Keratinocyte (primary cell): ENCODE measurements around the gene SHCBP1.

ENCODE experiments used
- CTCF ChIP-seq, 3 experiments: IDR thresholded peaks in 1 of 3; conservative IDR thresholded peaks in 1 of 3; optimal IDR thresholded peaks in 1 of 3; 2 replicates in 2 of 3; 3 replicates in 1 of 3; pipeline versions ENCODE3 to v1.5.1; 2011; ENCODE audit warnings: low read length in 3 of 3, mild to moderate bottlenecking in 3 of 3, moderate library complexity in 2 of 3, control low read depth in 1 of 3, inconsistent platforms in 1 of 3; ENCODE audit not compliant: insufficient read depth in 2 of 3; ENCODE audit errors: extremely low read depth in 1 of 3
- EZH2 ChIP-seq: IDR thresholded peaks from one replicate; pipeline ENCODE4 v1.6.1; 2012; ENCODE audit warnings: inconsistent platforms, mild to moderate bottlenecking, low read length, moderate library complexity

DNA sequence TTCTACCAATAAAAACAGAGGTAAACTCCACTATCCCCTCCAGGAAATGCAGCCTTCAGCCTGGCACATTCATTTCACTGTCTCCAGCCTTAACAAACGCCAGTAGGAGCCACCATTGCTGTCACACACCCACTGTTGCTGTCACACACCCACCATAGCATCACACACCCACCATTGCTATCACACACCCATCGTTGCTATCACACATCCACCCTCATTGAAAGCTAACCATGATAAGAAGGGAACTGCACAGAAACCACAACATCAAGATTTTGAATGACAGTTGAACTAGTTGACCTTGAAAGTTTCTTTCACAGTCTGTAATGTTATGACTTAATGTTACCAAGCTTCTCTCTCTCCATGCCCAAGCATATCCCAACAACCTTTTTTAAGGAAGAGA, 38.1 kb downstream of the SHCBP1 start:
- no peak for TF ChIP-seq CTCF (optimal IDR thresholded peaks at IDR 0.05 in 1 of 3, IDR thresholded peaks at IDR 0.05 in 1 of 3, conservative IDR thresholded peaks at IDR 0.05 in 1 of 3; ENCODE audit: extremely low read depth in 1 of 3, insufficient read depth in 2 of 3, low read length in 3 of 3)
- TF ChIP-seq EZH2, result no peak
